ENCODE measurements around the gene FLT1. TPM values are rescaled to one million over a fixed set of nuclear protein-coding genes. Genes with fewer than 3 reads are reported as not detected.

FLT1 gene
- total RNA-seq, 2 donors from 2014 or later = 3.0 to 12.7 TPM

DNA sequence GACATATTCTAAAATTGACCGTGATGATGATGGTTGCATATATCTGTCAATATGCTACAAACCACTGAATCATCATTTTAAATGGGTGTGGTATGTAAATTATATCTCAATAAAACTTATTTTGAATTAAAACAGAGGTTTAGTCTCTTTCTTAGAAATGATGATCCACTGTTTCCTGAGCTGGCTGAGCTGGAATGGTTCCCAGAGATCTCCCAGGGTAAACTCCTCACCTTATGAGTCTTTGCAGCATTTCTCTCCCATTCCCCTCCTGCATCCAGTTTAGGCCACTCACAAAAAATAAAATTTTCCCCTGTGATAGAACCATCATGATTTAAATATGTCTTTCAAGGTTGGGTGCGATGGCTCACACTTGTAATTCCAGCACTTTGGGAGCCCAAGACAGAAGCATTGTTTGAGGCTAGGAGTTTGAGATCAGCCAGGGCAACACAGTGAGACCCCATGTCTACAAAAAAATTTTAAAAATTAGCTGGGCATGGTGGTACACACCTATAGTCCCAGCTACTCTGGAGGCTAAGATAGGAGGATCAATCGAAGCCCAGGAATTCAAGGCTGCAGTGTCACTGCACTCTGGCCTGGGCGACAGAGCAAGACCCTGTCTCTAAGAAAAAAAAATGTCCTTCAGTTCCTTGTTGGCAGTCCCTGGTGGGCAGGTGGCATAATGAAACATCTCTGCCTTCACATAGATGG lies 46.1 kb downstream of the FLT1 start:
- H3K27me3 Mint-ChIP-seq = peaks cover 5% of the 10 kb centered on the region
- H3K36me3 Mint-ChIP-seq (ENCODE audit: low read depth) = no peaks in the 10 kb centered on the region
- H3K4me1 Mint-ChIP-seq = no peaks in the 10 kb centered on the region
- H3K4me3 Mint-ChIP-seq = no peak overlapping the region
- no peaks in the 10 kb centered on the region for H3K9me3 Mint-ChIP-seq
- ATAC-seq (replicated peaks) = no peak
- H3K27ac Mint-ChIP-seq = no peak overlapping the region

DNA sequence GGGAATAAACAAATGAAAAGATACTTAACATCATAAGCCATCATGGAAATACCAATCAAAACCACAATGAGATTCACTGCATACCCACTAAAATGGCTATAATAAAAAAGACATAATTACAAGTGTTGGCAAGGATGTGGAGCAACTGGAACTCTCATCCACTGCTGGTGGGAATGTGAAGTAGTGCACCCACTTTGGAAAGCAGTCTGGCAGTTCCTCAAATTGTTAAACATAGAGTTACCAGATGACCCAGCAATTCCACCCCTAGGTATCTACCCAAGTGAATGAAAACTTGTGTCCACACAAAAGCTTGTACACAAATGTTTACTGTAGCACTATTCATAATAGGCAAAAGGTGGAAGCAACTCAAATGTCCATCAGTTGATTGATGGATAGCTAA lies 46.9 kb downstream of the FLT1 start:
- peaks cover 4% of the 10 kb centered on the region for H3K27me3 Mint-ChIP-seq
- no peaks in the 10 kb centered on the region for H3K9me3 Mint-ChIP-seq
- H3K4me1 Mint-ChIP-seq = no peaks in the 10 kb centered on the region
- H3K36me3 Mint-ChIP-seq (ENCODE audit: low read depth) = no peaks in the 10 kb centered on the region
- no peak for ATAC-seq (replicated peaks)
- H3K27ac Mint-ChIP-seq = no peak overlapping the region
- H3K4me3 Mint-ChIP-seq = no peak overlapping the region

- no peak for ATAC-seq (replicated peaks)
- Mint-ChIP-seq H3K9me3 (no peaks in the 10 kb centered on the region), H3K4me3 (no peak overlapping the region), H3K27me3 (peaks cover 8% of the 10 kb centered on the region), H3K27ac (no peak overlapping the region), H3K4me1 (no peaks in the 10 kb centered on the region), H3K36me3 (ENCODE audit: low read depth) (no peaks in the 10 kb centered on the region)
Measured at GRCh38 chr13:28447206-28447605, 47.7 kb downstream of the FLT1 start.

DNA sequence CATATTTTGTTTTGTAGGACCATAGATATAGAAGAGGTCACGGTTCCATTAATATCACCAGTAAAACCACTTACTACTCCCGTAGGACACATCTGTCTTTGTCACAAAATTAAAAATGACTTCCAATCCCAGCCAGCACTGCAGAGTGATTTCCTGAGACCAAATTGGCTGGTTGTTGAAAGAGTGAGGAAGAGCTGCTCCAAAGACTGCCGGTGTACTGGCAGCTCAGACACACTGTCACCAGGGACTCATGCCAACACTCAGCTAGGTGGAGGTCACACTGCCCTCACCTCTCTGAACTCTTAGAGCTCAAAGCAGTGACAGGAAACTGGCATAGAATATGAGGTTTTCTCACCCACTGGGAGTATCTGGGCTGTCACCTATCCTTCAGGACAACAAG lies 52.1 kb downstream of the FLT1 start:
- no peaks in the 10 kb centered on the region for H3K36me3 Mint-ChIP-seq (ENCODE audit: low read depth)
- H3K27me3 Mint-ChIP-seq = peaks cover 21% of the 10 kb centered on the region
- no peaks in the 10 kb centered on the region for H3K4me1 Mint-ChIP-seq
- H3K9me3 Mint-ChIP-seq = no peaks in the 10 kb centered on the region
- H3K27ac Mint-ChIP-seq = no peak overlapping the region
- ATAC-seq (replicated peaks) = no peak
- no peak overlapping the region for H3K4me3 Mint-ChIP-seq

DNA sequence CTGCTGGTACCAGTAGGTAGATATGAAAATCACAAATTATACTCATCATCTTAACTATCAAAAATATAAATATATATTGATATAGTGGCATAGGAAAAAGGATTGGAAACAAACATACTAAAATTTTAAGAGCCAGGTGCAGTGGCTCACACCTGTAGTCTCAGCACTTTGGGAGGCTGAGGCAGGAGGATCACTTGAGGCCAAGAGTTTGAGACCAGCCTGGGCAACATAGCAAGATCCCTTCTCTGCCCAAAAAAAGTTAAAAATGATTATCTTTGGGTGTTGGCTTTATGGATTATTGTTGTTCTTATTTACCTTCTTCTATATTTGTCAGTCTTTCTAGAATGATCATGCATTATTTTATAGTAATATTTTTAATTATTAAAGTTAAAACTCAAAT lies 53.4 kb downstream of the FLT1 start:
- ATAC-seq (replicated peaks) = no peak
- Mint-ChIP-seq H3K27me3 (peaks cover 21% of the 10 kb centered on the region), H3K9me3 (no peaks in the 10 kb centered on the region), H3K4me1 (no peaks in the 10 kb centered on the region), H3K36me3 (ENCODE audit: low read depth) (no peaks in the 10 kb centered on the region), H3K4me3 (no peak overlapping the region), H3K27ac (no peak overlapping the region)

DNA sequence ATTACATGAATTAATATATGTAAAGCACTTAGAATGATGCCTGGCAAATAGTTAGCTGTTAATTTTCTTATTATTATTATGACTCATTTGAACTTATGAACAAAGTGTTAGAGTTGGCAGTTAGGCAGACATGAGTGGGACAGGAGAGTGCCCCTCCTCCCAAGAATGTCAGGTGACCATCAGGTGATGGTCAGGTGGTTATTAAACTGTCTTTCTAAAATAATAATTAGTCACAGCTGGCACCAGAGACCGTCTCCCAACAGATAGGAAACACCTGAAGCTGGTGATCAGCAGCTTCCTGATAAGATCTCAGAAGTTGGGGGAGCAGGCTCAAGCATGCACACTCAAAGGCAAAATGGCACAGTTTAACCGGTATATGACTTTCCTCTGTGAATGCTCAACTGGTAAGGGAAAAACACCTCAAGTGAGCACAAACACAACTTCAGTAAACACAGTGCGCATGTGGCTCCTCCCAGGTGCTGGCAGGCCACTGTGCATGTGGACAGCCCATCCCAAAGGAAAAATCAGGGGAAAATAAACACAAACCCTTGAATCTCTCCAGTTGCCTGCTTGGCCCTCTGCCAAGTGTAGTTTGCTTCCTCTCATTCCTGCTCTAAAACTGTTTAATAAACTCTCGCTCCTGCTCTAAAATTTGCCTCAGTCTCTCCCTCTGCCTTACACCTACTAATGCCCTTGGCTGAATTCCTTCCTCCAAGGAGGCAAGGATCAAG lies 54.0 kb downstream of the FLT1 start:
- Mint-ChIP-seq H3K9me3 (no peaks in the 10 kb centered on the region), H3K27ac (no peak overlapping the region), H3K36me3 (ENCODE audit: low read depth) (peaks cover 2% of the 10 kb centered on the region), H3K27me3 (peaks cover 24% of the 10 kb centered on the region), H3K4me1 (no peaks in the 10 kb centered on the region), H3K4me3 (no peak overlapping the region)
- no peak for ATAC-seq (replicated peaks)

DNA sequence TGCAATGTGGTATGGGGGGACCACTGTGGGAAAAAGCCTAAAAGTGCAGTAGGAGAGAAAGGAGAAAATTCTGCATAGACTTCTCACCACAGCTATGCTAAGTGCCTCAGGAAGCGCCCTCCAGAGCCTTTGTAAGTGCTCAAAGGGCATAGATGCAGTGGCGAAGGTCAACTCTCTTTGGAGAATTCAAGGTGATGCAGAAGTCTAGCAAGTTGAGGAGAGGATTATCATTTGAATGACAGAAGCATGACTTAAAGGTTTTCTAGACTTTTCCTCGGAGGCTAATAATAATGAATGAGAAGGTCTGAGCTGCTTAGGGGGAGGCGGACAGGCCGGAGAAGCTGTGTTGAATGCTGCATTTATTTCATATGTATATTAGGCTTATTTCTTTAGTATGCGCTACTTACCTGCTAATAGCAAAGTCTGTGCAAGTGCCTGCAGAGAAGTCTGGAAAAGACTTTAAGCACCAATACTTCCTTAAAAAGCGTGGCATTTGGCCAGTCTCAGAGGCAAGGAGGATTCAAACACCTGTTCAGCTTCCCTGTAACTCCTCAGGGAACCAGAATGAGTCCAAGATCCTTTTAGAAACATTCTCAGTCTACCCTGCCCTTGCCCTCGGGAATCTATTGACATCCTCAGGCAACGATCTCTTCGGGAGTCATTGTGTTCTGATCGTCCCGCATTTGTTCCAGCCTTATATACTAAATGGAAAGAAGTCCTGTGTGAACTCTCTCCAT lies 56.2 kb downstream of the FLT1 start:
- H3K36me3 Mint-ChIP-seq (ENCODE audit: low read depth) = peaks cover 7% of the 10 kb centered on the region
- H3K27ac Mint-ChIP-seq = no peak overlapping the region
- no peak overlapping the region for H3K4me3 Mint-ChIP-seq
- H3K9me3 Mint-ChIP-seq = no peaks in the 10 kb centered on the region
- H3K27me3 Mint-ChIP-seq = peaks cover 21% of the 10 kb centered on the region
- H3K4me1 Mint-ChIP-seq = no peaks in the 10 kb centered on the region
- ATAC-seq (replicated peaks) = no peak

DNA sequence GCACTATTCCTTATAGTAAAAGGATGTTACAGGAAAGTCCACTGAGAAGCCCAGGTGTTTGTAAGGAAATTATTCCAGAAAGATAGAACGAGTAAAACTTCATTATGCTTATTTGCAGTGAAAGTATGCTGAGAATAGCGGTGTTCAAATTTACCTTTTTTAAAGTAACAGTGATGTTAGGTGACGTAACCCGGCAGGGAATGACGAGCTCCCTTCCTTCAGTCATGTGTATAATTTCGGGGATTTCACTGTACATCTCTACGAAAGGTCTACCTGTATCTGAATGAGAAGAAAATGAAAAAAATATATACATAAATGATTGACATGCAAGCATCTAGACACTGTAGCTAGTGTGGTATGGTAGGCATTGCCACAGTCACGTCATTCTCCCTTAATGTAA lies 56.9 kb downstream of the FLT1 start:
- no peak overlapping the region for H3K27ac Mint-ChIP-seq
- peaks cover 24% of the 10 kb centered on the region for H3K27me3 Mint-ChIP-seq
- H3K4me3 Mint-ChIP-seq = no peak overlapping the region
- no peaks in the 10 kb centered on the region for H3K9me3 Mint-ChIP-seq
- peaks cover 7% of the 10 kb centered on the region for H3K36me3 Mint-ChIP-seq (ENCODE audit: low read depth)
- no peaks in the 10 kb centered on the region for H3K4me1 Mint-ChIP-seq
- ATAC-seq (replicated peaks) = no peak

- Mint-ChIP-seq H3K4me1 (no peaks in the 10 kb centered on the region), H3K9me3 (no peaks in the 10 kb centered on the region), H3K36me3 (ENCODE audit: low read depth) (peaks cover 7% of the 10 kb centered on the region), H3K27me3 (peaks cover 16% of the 10 kb centered on the region), H3K27ac (no peak overlapping the region), H3K4me3 (no peak overlapping the region)
- no peak for ATAC-seq (replicated peaks)
Measured at GRCh38 chr13:28435917-28436316, 59.0 kb downstream of the FLT1 start.

DNA sequence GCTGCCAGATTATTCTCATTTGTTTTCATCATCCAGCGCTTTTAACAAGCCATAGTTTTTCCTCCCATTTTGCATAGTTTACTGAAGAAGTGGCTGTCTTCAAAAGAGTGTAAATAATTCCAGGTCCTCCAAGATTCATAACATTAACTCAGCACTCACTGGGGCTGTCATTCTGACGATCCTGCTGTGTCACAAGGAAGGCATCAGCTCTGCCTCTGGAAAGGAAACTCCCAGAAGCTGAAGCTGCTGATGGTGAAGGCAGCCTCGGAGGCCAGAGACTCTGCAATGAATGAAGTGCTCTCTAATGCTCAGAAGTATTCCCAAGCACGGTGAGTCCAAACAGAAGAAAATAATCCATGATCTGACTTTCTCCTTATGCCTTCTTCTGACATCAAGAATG lies 60.0 kb downstream of the FLT1 start:
- H3K4me3 Mint-ChIP-seq = no peak overlapping the region
- no peak for ATAC-seq (replicated peaks)
- H3K27ac Mint-ChIP-seq = no peak overlapping the region
- H3K4me1 Mint-ChIP-seq = no peaks in the 10 kb centered on the region
- H3K9me3 Mint-ChIP-seq = no peaks in the 10 kb centered on the region
- peaks cover 11% of the 10 kb centered on the region for H3K27me3 Mint-ChIP-seq
- peaks cover 7% of the 10 kb centered on the region for H3K36me3 Mint-ChIP-seq (ENCODE audit: low read depth)

GRCh38 chr13:28432816-28433560 lies 61.9 kb downstream of the FLT1 start:
- H3K27me3 Mint-ChIP-seq = peaks cover 7% of the 10 kb centered on the region
- no peak overlapping the region for H3K27ac Mint-ChIP-seq
- no peaks in the 10 kb centered on the region for H3K4me1 Mint-ChIP-seq
- ATAC-seq (replicated peaks) = no peak
- H3K9me3 Mint-ChIP-seq = no peaks in the 10 kb centered on the region
- no peak overlapping the region for H3K4me3 Mint-ChIP-seq
- peaks cover 7% of the 10 kb centered on the region for H3K36me3 Mint-ChIP-seq (ENCODE audit: low read depth)

DNA sequence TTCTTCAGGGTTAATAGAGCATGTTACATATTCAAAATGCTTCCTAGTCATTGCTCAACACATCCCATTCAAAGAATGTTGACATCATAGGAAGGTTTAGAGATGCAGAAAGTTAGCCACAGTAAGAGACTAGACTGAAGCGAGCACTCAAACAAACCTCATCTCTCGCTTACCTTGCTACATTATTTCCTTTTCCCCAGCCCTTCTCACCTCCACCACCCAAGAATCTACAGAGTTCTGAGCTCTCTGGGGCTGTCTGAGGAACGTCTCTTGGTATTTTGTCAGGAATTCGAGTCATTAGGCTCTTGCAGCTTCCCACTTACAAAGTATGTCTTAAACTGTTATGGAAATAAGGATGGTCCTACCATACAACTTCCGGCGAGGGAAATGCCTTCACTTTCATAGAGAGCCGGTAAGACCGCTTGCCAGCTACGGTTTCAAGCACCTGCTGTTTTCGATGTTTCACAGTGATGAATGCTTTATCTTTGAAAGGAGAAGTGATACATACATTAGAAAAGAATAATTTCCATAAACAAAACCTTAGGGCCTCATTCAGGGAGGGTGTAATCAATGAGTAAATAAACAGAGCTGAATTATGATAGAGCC lies 65.1 kb downstream of the FLT1 start:
- H3K4me3 Mint-ChIP-seq = no peak overlapping the region
- ATAC-seq (replicated peaks) = no peak
- H3K27ac Mint-ChIP-seq = no peak overlapping the region
- no peaks in the 10 kb centered on the region for H3K4me1 Mint-ChIP-seq
- H3K36me3 Mint-ChIP-seq (ENCODE audit: low read depth) = no peaks in the 10 kb centered on the region
- peaks cover 9% of the 10 kb centered on the region for H3K27me3 Mint-ChIP-seq
- no peaks in the 10 kb centered on the region for H3K9me3 Mint-ChIP-seq

DNA sequence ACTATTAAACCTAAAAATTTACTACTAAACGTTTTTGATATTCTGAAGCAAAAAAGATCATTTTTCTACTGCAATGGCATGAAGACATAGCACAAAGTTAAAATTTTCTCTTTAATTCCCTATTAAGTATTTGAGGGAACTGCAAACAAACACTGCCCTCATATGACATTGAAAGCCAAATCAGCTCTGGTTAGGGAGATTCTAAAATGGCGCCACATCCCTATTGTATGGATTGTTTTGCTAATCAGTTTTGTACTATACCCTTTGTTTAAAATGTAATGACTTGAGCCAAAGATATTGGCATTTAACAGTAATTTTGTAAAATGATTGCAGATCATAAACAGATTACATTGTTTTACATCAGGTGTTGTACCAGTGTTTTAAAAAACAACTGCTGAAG lies 65.8 kb downstream of the FLT1 start:
- peaks cover 9% of the 10 kb centered on the region for H3K27me3 Mint-ChIP-seq
- no peak for ATAC-seq (replicated peaks)
- no peaks in the 10 kb centered on the region for H3K9me3 Mint-ChIP-seq
- H3K36me3 Mint-ChIP-seq (ENCODE audit: low read depth) = no peaks in the 10 kb centered on the region
- no peaks in the 10 kb centered on the region for H3K4me1 Mint-ChIP-seq
- no peak overlapping the region for H3K4me3 Mint-ChIP-seq
- H3K27ac Mint-ChIP-seq = no peak overlapping the region

DNA sequence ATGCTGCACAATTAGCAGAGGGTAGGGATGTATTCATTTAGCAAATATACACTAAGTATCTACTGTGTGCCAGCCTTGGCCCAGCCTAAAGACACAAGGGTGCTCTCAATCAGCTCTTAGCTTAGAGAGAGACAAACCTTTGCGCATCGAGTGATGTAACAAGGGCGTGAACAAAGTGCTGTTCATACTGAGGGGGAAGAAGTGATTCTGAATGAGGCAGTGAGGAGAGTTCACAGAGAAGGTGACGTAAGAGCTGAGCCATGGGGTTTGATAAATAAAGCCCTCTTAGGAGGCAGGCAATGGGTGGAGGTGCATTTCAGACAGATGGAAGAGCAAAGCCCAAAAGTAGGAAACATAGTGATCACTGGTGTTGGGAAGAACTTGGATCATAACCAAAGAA lies 68.5 kb downstream of the FLT1 start:
- peaks cover 5% of the 10 kb centered on the region for H3K27me3 Mint-ChIP-seq
- H3K9me3 Mint-ChIP-seq = no peaks in the 10 kb centered on the region
- H3K27ac Mint-ChIP-seq = no peak overlapping the region
- no peak for ATAC-seq (replicated peaks)
- no peak overlapping the region for H3K4me3 Mint-ChIP-seq
- H3K36me3 Mint-ChIP-seq (ENCODE audit: low read depth) = no peaks in the 10 kb centered on the region
- peaks cover 9% of the 10 kb centered on the region for H3K4me1 Mint-ChIP-seq

All from activated T-helper 17 cell treated with anti-CD3 and anti-CD28 coated beads, Interleukin-2, amount 50 U/mL, for 72 hours (primary cell).